GM21528 (cell line): ENCODE data around the gene RGS13.

Experiments
- ATAC-seq: cut with Tn5 transposase; IDR thresholded peaks from one replicate; pipeline ENCODE4 v1.9.1; 2021; ENCODE audit warnings: mild to moderate bottlenecking, moderate library complexity; ENCODE audit not compliant: unreplicated experiment, low FRiP score

Gene RGS13

GRCh38 chr1:192620071-192620635 is 15.8 kb upstream of the RGS13 start:
- ATAC-seq = no peak

DNA sequence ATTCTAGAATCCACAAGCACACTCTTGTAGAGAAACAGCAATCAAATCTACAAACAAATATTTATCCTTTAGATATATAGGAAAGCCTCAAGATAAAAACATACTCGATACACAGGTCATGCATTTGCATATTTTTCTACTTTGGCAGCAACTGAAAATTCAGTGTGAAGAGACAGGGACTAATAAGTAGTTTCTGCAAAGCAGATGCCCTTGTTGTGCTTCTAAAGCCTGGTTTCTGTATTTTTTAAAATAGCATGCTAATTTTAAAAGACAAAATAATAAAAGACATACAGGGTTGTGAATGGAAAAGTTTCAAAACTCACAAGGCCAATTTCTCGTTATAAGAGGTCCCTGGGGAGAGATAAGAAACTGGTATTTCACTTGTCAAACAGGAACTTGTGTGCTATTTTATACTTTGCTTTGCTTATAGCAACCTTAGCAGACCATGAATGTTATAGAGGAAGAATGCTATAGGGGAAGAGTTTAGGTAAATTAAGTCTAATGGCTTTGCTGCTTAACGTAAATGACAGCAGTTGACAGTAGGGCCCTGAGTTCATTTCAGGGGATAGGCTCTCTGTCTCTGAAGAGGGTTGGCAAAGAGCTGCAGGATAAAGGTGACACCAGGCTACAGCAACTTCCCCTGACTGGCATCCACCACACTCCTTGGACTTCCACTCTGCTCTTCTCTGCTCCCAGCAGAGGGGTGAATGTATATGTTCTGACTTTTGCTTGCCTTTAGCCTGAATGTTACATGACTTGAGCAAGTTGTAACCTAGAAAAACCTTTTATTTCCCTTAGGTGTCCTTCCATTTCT is 9.4 kb upstream of the RGS13 start:
- peak; percentile 97 for ATAC-seq

DNA sequence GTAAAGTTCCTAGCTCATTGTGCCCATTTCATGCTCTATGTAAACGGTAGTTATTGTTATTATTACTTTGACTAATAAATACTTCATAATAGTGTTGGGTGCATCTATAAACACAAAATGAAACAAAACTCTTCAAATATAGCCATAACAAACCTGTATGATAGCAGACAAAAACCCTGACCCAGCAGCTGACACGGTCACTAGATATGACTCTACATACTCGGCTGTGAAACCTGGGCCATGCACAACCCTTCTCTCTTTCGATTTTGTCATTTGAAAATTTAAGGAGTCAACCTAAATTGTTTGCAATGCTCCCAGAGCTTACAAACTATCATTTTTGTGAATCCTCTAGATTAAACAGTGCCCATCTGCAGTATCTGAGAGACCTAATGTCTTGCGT is 8.0 kb upstream of the RGS13 start:
- ATAC-seq = no peak

DNA sequence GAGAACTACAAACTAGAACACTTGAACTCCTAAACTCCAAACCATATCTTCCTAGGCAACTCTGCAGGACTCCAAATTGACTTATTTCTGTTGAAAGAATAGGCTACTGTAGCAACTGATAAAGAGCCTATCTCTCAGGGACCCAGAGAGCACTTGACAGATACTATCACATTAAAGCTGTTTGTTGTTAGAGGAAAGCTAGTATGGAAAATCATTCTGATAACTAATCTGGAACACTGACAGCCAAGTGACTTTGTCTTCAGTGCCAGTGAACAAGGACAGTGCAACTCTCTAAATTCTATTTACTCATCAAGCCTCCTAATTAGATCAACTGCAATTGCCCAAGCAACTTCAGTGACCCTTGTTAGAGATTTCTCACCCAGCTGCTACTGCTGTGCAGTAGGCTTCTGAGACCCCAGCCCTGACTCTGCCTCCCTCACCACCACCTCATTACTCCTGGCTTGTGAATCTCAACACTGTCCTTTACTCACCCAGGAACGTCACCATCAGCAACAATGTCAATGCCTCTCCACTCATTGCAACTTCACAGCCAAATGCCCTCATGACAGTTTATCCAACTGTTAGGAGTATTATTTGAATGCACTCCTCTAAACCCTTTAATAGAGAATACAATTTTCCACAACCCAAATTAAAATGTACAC is 7.4 kb upstream of the RGS13 start:
- no peak for ATAC-seq

- ATAC-seq = no peak
Measured at GRCh38 chr1:192629612-192630011, 6.3 kb upstream of the RGS13 start.

- ATAC-seq = no peak
Measured at GRCh38 chr1:192630521-192631287, 5.2 kb upstream of the RGS13 start.

DNA sequence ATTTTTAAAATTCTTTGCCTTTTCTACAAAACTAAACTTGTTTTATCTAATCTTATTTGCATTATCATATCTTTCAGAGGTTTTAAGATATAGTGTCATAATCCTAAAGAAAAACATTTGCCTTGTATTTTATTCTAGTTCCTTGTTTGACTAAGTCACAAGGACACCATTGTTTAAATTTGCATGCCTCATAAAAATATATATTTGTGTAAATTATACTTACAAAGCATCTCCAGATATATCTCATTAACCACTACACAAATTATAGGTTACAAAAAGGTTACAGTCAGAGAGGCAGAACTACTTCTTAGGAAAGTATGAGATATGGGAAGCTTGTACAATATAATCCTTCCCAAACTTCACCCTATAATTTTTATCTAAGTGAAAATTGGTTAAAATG is 4.2 kb upstream of the RGS13 start:
- ATAC-seq = no peak

GRCh38 chr1:192632188-192632587 is 3.8 kb upstream of the RGS13 start:
- ATAC-seq = no peak

DNA sequence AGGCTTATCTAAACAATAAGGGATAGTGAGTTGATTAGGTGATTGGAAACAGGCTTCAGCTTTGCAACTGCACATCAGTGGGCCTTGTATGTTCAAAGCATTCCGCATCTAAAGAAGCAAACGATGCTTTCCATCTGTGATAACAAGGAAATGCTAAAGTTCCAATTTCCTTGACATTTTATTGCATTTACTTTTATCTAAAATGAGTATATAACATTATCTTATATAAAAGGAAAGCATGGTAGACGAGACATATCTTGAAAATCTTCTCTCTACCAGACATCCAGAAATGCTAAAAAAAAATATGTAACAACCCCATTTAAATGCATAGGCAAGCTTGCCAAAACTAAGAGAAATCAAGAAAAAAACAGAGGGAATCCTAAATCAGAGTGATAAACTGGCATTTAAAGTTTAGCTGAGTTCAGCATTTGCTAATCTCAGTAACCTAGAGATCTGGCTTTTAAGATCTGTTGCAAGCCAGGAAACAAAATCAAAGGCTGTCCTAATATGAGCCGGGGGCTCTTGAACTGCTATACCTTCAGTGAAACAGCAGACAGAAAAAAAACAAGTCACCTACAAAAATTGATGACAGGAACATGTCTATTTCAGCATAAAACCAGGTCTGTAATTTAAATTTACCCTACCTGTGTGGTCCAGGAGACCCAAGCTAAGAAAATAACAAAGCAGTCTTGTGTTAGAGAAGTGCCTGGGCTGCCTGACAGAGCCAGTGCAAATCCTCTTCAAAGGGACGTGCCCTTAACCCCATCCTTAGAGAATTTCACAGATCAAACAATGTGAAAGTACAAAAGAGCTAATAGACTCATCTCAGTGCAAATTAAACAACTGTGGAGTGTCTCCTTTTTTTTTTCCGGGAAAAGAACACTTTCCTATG is 3.1 kb upstream of the RGS13 start:
- ATAC-seq = no peak

- ATAC-seq = no peak
Measured at GRCh38 chr1:192633533-192634253, 2.3 kb upstream of the RGS13 start.

DNA sequence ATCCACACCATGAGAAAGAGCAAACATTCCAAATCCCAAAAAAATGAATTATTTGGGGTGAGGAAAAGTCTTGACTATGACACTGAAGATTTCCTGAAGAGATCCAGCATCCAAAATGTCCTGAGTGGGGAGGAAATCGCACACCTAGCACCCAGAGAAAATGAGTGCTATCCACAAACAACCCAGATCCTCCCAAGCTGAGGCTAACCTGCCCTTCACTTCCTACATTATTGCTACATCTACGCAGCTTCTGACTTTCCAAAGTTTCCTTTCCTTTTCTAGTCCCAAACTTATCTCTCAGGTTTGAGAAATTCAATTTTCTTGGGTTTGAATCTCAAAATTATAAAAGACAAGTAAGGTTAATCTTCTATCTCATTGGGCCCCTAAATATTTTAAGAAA is 906 bp upstream of the RGS13 start:
- ATAC-seq = no peak

GRCh38 chr1:192639607-192640368 is 3.8 kb downstream of the RGS13 start:
- peak; percentile 89 for ATAC-seq

GRCh38 chr1:192652159-192652558 is 16.2 kb downstream of the RGS13 start:
- no peak for ATAC-seq

- ATAC-seq = no peak
Measured at GRCh38 chr1:192654120-192654519, 18.2 kb downstream of the RGS13 start.

DNA sequence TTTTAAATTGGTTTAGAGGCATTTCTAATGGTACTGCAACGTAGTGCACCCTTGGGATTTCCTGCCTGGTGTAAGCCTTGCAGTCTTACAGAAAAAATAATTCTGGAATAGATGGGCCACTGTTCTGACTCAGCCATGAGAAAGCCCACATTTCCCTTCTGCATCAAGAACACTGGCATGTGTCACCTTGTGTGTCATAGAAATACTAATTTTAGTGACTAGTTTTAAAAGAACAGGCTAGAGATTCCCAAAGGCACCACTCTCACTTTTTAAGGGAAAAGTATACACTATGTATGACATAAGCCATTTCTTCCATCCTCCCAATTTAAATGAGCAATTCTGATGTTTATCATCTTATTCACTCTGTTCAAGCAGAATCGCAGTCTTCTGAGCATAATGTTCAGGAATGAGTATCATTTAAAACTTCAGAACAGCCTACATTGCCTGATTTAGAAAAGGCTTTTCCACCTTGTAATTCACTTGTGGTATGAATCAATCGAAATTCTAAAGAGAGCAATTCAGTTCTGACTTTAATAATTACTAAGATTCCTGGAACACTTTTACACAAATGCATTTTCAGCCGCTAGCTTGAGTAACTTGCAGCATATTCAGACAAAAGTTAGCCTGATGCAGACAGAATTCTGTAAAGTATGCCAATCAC is 18.8 kb downstream of the RGS13 start:
- ATAC-seq = no peak

DNA sequence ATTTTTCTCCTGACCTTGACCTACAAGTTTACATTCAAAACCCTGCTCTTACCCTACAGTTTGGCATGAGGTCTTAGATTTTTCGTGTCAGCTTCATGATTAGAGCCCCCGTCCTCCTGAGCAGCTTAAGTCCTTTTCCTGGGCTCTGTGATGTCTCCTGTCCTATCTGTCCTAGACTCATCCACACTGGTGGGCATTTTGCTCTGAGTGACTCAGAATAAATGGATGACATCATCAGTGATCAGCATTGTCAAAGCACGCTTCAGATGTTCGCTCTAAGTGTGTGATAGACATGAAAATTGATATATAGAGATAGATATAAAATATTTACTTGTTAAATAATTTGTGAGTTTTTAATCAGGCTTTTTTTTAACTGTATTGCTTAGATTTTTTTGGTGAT is 21.8 kb downstream of the RGS13 start:
- no peak for ATAC-seq

GRCh38 chr1:192658255-192658654 is 22.3 kb downstream of the RGS13 start:
- ATAC-seq = no peak

DNA sequence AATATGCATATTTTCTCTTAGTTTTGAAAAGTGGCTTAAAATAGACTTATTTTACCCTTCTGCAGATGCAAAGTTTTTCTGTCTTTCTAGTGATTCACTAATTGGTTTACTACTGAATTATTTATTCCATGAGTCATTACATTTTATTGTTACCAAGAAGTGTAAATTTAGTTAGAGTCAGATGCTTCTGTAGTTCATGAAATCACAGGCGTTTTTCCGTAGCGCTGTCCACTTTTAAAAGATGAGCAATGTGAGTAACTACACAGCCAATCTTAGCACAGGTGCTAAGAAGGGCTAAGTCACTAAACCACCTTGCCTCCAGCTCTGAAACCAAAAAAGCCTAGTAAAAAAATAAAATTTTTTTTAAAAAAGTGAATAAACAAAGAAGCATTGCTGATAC is 24.7 kb downstream of the RGS13 start:
- ATAC-seq = no peak
